GM18858 (cell line): ENCODE results near the gene GTF2E1.
"Not testable (repeated sequence)": the region's sequence is repeated elsewhere in the genome, so short reads cannot be mapped to it uniquely, and the experiment has no call there.

Source experiments
- ATAC-seq: cut with Tn5 transposase; IDR thresholded peaks from one replicate; pipeline ENCODE4 v1.9.1; 2021; ENCODE audit not compliant: unreplicated experiment

The GTF2E1 gene

DNA sequence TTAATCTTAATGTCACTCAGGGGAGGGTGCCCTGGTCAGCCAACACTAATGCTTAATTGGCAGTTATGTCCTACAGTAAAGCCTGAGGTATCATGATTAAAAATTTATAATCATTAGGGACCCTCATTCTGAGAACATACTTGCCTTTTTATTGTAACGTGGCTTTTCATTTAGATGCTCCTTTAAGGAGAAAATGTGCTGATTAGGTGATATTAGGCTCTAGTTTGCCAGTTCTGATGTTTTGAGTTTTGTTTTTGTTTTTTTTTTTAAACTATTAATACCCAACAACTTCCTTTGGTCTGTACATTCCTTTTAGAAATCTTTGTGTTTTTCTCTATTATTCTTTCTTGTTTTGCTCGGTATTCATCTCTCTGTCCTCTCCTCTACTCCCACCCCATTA lies 10.3 kb downstream of the GTF2E1 start:
- ATAC-seq: no peak

GRCh38 chr3:120753810-120754209 lies 11.3 kb downstream of the GTF2E1 start:
- ATAC-seq: no peak

DNA sequence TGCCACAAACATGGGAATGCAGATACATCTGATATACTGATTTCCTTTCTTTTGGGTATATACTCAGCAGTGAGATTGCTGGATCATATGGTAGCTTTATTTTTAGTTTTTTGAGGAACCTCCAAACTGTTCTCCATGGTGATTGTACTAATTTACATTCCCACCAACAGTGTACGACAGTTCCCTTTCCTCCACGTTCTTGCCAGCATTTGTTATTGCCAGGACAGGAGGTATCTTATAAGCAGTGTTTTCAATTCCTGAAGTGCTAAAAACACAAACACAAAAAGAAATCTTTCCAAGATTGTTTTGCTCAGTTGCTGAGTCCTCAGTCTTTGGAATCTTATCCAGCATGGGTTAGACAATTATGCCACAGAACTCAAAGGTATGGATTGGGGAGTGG lies 13.5 kb downstream of the GTF2E1 start:
- no peak for ATAC-seq

DNA sequence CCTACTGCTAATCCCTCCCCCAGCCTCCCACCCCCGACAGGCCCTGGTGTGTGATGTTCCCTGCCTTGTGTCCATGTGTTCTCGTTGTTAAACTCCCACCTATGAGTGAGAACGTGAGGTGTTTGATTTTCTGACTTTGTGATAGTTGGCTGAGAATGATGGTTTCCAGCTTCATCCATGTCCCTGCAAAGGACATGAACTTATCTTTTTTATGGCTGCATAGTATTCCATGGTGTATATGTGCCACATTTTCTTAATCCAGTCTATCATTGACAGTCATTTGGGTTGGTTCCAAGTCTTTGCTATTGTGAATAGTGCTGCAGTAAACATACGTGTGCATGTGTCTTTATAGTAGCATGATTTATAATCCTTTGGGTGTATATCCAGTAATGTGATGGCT lies 16.0 kb downstream of the GTF2E1 start:
- ATAC-seq: not testable (repeated sequence)

- ATAC-seq: no peak
These were observed 20.1 kb downstream of the GTF2E1 start for GRCh38 chr3:120762615-120763014.

- ATAC-seq: peak; percentile 84
These were observed 21.1 kb downstream of the GTF2E1 start for GRCh38 chr3:120763601-120764000.

DNA sequence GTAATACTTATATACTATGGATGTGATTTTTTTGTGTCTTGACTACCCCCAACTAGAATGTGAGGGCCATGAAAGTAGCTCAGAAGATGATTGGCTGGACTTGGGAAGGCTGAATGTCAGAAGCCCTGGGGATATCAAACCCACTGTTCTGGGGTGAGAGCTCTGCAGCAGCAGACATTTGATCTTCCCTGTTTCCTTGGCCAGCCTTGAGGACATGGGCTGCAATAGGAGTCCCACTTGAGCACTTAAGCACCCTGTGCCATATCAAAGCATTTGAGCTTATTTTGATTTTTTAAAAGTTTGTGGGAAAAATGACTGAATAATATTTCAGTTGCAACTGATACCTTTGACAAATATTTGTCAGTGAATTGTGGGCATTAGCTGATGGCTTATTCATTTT lies 21.7 kb downstream of the GTF2E1 start:
- no peak for ATAC-seq

DNA sequence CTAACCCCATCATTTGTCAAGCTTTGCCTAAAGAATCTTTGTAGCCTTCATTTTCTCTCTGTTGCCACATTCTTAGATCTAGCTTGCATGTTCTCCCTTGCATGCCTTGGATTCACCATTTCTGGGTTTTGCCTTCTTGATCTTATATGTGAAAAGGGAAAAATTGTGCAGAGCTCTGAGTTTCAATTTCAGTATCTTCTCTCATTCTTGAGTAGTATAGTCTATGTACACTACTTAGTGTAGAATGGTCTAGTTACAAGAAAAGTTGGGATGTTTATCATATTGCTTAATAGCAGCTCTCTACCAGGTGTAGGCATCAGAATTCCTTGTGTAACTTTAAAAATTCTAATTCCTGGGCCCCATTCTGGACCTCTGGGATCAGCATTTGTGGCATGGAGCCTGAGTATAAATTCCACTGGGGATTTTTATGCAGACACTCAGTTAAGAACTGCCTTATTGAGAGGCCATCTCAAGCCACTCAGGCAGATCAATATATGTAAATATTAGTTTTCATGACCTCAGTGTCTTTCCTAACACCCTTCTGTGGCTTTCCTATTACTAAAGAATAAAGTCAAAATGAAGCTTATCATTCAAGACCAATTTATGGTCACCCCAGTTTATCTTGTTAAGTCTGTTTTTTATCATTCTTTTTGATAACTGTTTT lies 23.4 kb downstream of the GTF2E1 start:
- ATAC-seq: peak; percentile 49

DNA sequence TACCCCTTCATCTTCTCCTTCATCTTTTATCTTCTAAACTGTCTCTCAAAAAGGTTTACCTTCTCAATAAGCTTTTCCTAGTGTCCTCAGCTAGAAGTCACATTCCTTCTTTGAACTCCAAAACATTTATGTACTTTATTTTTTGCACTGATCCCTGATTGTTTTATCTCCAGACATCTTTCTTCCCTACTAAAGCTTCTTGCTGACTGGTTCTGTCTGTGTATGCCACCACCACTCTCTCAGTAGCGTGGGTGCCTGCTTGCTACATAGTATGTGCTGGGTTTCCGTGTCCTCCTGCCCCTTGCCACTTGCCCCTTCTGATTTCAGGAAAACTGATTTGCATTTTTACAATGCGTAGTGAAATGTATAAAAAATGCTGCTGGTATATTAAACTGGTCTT lies 24.0 kb downstream of the GTF2E1 start:
- no peak for ATAC-seq

- ATAC-seq: no peak
These were observed 24.6 kb downstream of the GTF2E1 start for GRCh38 chr3:120767106-120767505.

DNA sequence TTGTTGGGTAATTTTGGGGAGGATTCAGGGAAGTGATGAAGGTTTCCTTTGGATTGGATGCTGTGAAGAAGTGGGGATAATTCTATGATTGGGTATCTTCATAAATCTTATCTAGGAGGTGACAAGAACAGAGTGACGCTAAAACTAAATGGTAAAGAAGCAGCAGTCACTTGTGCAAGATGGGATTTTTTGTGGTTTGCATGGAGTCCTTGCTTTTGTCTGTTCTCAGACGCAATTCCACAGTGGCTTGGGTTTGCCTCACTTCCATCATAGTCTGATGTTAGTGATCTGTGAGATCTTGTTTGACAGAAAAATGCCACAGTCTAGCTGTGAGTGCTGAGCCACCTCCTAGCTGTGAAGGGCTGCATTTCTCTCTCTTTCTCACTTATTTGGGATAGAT lies 26.9 kb downstream of the GTF2E1 start:
- ATAC-seq: no peak

GRCh38 chr3:120770891-120771290 lies 28.3 kb downstream of the GTF2E1 start:
- no peak for ATAC-seq

- ATAC-seq: no peak
These were observed 29.5 kb downstream of the GTF2E1 start for GRCh38 chr3:120772081-120772480.

- ATAC-seq: peak; percentile 96
These were observed 31.4 kb downstream of the GTF2E1 start for GRCh38 chr3:120773932-120774331.

GRCh38 chr3:120775411-120775810 lies 32.9 kb downstream of the GTF2E1 start:
- ATAC-seq: no peak

DNA sequence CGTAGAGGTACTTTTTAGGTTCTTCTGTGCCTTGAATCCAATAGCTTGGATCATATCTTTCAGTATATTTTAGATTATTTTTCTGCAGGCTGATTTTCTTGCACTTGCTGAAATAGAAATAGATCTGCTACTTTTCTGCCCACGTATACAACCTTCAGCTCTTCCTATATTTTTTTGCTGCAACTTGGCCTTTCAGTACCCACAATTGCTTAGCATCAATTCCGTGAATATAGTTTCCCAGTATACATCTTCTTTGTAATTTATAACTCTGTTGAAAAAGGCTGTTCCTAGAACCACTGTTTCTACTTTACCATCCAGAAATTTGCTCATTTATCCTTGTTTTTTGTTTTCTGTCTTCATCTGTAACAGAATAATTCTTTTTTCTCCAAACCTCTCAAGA lies 36.2 kb downstream of the GTF2E1 start:
- ATAC-seq: no peak

DNA sequence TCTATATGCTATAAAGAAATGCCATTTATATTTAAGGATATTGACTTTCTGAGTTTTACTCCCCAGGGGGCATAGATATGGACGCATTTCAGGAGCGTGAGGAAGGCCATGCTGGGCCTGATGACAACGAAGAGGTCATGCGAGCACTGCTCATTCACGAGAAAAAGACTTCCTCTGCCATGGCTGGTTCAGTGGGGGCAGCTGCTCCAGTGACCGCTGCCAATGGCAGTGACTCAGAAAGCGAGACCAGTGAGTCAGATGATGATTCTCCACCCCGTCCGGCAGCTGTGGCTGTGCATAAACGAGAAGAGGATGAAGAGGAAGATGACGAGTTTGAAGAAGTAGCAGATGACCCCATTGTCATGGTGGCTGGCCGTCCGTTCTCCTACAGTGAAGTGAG lies 38.4 kb downstream of the GTF2E1 start:
- peak; percentile 97 for ATAC-seq

DNA sequence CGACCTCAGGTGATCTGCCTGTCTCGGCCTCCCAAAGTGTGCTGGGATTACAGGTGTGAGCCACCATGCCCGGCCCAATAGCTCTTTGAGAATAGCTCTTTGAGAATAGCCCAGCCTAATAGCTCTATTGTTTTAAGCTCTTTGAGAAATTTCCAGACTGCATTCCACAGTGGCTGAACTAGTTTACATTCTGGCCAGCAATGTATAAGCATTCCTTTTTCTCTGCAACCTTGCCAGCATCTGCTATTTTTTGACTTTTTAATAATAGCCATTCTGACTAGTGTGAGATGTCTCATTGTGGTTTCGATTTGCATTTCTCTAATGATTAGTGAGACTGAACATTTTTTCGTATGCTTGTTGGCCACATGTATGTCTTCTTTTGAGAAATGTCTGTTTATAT lies 43.3 kb downstream of the GTF2E1 start:
- ATAC-seq: peak; percentile 57

DNA sequence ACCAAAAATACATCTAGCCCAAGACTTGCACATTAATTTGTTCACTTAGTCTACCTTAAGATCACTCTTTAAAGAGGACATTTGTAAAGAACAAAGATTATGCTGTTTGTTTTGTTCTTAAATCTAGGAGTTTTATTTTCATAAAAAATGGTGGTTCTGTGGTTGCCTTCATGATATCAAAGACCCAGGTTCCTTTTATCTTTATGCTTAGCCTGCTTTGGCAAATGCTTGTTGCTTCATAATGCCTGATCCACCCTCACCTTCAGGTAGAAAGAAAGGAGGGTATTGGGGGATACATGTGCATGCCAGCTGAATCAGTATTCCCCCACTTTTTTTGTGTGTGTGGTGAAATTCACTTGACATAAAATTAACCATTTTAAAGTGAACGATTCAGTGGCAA lies 48.5 kb downstream of the GTF2E1 start:
- ATAC-seq: no peak

DNA sequence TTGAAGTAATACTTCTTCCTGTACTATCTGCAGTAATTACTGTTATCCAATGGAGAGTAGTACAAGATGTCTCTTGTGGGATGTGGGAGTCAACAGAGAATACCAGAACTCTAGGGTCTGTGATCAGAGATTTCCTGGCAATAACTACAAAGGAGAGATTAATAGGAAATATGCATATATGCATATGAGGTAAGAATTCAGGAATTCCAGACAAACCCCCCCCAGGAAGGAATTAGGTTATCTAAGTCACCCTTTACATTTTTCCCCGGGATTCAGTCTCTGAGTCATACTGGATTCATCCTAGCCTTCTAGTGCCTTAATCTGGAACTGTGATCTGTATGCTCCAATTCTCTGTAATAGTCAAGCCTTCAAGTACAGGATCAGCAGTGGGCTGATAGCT lies 49.4 kb downstream of the GTF2E1 start:
- ATAC-seq: no peak

- no peak for ATAC-seq
These were observed 51.1 kb downstream of the GTF2E1 start for GRCh38 chr3:120793601-120794000.

- ATAC-seq: peak; percentile 80
These were observed 52.6 kb downstream of the GTF2E1 start for GRCh38 chr3:120795017-120795648.

- no peak for ATAC-seq
These were observed 53.4 kb downstream of the GTF2E1 start for GRCh38 chr3:120795959-120796358.
